Choroid plexus epithelial cell (primary cell): ENCODE results near the gene ZZZ3.
"Not testable (repeated sequence)": the region's sequence is repeated elsewhere in the genome, so short reads cannot be mapped to it uniquely, and the experiment has no call there.

Source experiments
- DNase-seq: peaks from one replicate; pipeline ENCODE4 v3.0.0-alpha.2; 2010; ENCODE audit warnings: low read depth
- H3K4me3 ChIP-seq: 2 replicates; pipeline ENCODE4 v1.5.1; 2011; ENCODE audit warnings: low read depth, mild to moderate bottlenecking, control low read depth, low read length, moderate library complexity
- TF ChIP-seq, protein P1 (sequence below): conservative IDR thresholded peaks from 2 replicates; pipeline ENCODE4 v1.5.1; 2011; ENCODE audit warnings: low read depth, mild to moderate bottlenecking, control low read depth, inconsistent platforms, low read length, moderate library complexity

The ZZZ3 gene

DNA sequence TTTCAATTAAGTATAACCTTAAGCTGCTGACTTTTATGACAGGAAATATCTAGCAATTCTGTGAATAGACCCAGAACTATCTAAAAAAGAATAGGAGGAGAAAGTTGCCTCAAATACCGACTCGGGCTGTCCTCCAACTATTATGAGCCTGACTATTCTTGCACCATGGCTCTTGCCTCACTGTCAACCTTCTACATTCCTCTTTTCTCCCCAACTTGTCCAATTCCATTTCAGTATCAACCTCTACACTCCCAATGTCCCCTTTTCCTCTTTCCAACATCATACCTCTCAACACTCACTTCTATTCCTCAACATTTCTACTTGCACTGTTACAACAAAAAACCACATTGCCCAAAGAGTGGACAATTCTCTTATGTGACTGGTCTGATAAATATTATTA is 2.3 kb downstream of the ZZZ3 start:
- H3K4me3 ChIP-seq = no peak overlapping the region
- TF ChIP-seq, protein P1, sequence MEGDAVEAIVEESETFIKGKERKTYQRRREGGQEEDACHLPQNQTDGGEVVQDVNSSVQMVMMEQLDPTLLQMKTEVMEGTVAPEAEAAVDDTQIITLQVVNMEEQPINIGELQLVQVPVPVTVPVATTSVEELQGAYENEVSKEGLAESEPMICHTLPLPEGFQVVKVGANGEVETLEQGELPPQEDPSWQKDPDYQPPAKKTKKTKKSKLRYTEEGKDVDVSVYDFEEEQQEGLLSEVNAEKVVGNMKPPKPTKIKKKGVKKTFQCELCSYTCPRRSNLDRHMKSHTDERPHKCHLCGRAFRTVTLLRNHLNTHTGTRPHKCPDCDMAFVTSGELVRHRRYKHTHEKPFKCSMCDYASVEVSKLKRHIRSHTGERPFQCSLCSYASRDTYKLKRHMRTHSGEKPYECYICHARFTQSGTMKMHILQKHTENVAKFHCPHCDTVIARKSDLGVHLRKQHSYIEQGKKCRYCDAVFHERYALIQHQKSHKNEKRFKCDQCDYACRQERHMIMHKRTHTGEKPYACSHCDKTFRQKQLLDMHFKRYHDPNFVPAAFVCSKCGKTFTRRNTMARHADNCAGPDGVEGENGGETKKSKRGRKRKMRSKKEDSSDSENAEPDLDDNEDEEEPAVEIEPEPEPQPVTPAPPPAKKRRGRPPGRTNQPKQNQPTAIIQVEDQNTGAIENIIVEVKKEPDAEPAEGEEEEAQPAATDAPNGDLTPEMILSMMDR = no peak
- no peak for DNase-seq

DNA sequence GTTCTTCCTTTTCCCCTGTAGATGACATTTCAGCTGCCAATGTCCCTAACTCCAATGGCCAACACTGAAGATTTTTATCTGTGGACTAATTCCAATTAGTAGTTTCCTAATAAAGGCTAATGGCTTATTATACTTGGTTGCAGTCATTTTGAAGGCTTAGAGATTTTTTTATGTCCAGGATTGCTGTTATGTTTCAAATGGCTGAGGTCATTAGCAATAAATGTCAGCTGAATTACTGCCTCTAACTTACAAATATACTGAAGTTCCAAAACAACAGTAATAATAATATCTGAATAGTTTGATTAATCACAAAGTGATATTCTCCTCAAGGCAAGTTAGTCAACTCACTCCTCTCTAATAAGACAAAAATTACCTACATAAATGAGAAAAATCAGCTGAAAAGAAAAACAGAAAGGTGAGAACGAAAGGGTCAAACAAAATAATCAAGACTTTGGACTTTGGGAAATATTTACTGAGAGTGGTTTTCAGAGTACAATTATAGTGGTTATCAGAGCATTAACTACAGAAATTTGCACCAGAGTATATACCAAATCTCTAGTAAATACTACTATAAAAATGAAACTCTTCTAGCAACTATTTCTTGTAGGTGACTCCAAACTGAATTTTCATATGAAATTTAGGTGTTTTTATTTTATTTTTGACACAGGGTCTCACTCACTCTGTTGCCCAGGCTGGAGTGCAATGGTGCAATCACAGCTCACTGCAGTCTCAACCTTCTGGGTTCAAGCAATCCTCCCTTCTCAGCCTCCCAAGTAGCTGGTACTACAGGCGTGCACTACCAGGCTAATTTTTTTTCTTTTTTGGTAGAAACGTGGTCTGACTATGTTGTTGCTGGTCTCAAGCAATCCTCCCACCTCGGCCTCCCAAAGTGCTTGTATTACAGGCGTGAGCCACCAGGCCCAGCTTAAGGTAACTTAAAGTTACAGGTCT is 3.5 kb downstream of the ZZZ3 start:
- TF ChIP-seq, protein P1 = no peak
- DNase-seq = no peak
- no peak overlapping the region for H3K4me3 ChIP-seq

DNA sequence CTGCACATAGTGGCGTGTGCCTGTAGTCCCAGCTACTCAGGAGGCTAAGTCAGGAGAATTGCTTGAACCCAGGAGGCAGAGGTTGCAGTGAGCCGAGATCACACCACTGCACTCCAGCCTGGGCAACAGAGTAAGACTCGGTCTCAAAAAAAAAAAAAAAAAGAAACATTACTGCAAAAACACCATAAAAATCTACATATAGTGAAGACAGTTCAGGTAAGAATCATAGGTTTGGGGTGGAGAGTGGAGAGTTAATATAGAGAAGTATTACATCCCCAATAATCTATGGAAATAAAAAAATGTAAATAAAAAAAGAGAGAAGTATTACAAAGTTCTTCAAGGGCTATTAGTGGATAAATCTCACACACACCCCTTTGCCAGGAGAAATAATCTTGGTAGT is 7.7 kb downstream of the ZZZ3 start:
- not testable (repeated sequence) for H3K4me3 ChIP-seq

DNA sequence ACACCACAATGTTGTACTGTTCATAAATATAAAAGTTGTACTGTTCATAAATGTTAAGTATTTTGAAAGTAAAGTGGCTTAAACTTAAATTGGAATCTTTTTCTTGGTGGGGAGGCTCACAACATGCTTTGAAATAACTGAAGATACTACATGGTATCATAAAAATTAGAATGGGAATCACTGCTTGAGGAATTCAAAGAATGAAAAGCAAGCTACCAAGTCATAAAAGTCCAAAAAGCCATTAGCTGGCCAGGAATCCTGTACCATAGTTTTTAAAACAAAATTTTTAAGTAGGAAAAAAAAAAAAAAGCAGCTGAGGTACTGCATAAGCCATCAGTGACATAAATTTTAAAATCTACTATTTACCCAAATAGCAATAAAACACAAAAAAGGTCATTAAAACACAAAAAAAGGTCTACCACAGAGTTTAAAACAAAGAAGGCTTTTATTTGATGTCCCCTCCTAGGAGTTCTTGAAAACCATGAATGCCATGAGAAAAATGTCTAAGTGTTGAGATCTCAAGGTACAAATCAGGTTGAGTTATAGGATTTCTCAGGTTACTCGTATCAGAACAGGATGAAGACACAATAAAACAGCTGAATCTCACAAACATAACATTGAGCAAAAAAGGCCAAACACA is 8.6 kb downstream of the ZZZ3 start:
- no peak for DNase-seq
- TF ChIP-seq, protein P1 = no peak
- no peak overlapping the region for H3K4me3 ChIP-seq

More for the DNA sequence above, 7.7 kb downstream of the ZZZ3 start:
- not testable (repeated sequence) for DNase-seq

DNA sequence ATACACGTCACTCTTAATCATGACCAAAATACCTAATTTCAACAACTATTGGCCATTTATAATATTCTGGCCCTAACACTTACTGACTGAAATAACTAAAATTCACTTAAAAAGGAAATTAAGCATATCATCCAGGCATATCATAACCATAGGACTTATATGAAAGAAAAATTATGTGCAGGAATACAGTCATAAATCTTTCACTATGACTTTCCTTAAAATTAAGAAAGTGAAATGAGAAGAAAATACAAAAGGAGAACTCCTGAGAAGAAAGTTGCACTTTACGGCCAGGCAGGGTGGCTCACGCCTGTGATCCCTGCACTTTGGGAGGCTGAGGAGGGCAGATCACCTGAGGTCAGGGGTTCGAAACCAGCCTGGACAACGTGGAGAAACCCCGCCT is 9.4 kb downstream of the ZZZ3 start:
- no peak overlapping the region for H3K4me3 ChIP-seq
- TF ChIP-seq, protein P1 = no peak
- no peak for DNase-seq

DNA sequence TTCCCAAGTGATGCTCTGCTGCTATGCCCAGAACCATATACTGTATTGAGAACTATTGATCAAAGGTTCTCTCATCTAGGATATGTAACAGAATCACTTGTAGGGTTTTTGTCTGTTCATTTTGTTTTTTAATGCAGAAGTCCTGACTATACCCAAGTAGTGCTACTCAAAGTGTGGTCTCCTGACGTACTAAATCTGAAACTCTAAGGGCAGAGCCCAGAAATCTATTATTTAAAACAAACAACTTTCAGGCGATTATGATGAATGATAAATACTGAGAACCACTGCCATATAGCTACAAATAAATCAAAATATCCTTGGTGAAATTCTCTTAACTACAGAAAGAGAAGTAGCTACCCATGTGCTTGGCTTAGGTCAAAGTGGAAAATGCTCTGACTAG is 10.1 kb downstream of the ZZZ3 start:
- no peak overlapping the region for H3K4me3 ChIP-seq
- DNase-seq = no peak
- TF ChIP-seq, protein P1 = no peak

DNA sequence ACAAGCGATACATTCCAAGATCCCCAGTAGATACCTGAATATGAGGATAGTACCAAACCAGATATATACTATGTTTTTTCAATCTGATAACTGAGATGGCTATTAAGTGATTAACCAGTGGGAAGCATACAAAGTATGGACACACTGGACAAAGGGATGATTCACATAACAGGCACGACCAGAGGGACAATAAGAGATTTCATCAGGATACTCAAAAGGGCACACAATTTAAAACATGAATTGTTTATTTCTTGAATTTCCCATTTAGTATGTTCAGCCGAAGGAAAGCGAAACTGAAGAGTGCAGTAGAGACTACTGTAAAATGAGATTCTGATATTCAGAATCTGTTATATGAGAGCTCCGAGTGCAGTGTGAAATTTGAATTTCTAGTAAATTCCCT is 10.6 kb downstream of the ZZZ3 start:
- no peak overlapping the region for H3K4me3 ChIP-seq
- DNase-seq = peak; percentile 36

More for the DNA sequence above, 10.6 kb downstream of the ZZZ3 start:
- TF ChIP-seq, protein P1 = no peak
